GM06990 (cell line): Measurements from ENCODE around the gene FBN1.

Experiments
- DNase-seq: peaks from one replicate; pipeline ENCODE4 v3.0.0-alpha.2; 2011; ENCODE audit not compliant: insufficient read length; ENCODE audit errors: extremely low read depth
- H3K27me3 ChIP-seq: replicated peaks from 2 replicates; pipeline ENCODE4 v1.6.0; 2011; ENCODE audit warnings: low read length; ENCODE audit not compliant: control insufficient read depth, insufficient read depth
- H3K36me3 ChIP-seq: 2 replicates; pipeline ENCODE4 v1.5.1; 2011; ENCODE audit warnings: low read length; ENCODE audit not compliant: control insufficient read depth, insufficient read depth
- H3K4me3 ChIP-seq: replicated peaks from 2 replicates; pipeline ENCODE4 v1.5.1; 2011; ENCODE audit warnings: low read depth, mild to moderate bottlenecking, control low read depth, low read length
- TF ChIP-seq, protein P1 (sequence below): IDR thresholded peaks from 2 replicates; pipeline ENCODE4 v1.5.1; 2011; ENCODE audit warnings: low read length, control low read depth, mild to moderate bottlenecking, inconsistent platforms; ENCODE audit not compliant: insufficient read depth, poor library complexity, severe bottlenecking

Gene FBN1

DNA sequence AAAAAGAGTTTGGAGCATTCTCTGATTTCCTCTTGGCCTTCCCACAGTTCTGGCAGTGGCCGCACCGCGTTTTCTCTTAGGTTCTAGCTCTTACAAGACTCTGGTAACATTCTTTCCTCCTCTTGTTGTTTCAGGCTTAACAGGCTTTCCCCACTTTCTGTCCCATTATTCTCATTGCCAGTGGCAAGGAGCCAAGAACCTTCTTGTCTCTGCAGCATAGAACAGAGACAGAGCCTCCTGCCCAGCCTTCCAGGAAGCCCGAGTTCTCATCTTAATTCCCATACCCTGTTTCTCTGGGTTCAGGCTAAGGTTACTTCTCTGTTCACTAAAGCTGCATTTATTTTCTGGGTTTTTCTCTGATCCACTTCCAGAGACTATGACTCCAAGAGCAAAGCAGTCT lies 253.2 kb downstream of the FBN1 start:
- no peaks in the 10 kb centered on the region for H3K36me3 ChIP-seq
- no peak overlapping the region for H3K4me3 ChIP-seq
- H3K27me3 ChIP-seq = no peaks in the 10 kb centered on the region
- TF ChIP-seq, protein P1, sequence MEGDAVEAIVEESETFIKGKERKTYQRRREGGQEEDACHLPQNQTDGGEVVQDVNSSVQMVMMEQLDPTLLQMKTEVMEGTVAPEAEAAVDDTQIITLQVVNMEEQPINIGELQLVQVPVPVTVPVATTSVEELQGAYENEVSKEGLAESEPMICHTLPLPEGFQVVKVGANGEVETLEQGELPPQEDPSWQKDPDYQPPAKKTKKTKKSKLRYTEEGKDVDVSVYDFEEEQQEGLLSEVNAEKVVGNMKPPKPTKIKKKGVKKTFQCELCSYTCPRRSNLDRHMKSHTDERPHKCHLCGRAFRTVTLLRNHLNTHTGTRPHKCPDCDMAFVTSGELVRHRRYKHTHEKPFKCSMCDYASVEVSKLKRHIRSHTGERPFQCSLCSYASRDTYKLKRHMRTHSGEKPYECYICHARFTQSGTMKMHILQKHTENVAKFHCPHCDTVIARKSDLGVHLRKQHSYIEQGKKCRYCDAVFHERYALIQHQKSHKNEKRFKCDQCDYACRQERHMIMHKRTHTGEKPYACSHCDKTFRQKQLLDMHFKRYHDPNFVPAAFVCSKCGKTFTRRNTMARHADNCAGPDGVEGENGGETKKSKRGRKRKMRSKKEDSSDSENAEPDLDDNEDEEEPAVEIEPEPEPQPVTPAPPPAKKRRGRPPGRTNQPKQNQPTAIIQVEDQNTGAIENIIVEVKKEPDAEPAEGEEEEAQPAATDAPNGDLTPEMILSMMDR = no peak
- no peak for DNase-seq

DNA sequence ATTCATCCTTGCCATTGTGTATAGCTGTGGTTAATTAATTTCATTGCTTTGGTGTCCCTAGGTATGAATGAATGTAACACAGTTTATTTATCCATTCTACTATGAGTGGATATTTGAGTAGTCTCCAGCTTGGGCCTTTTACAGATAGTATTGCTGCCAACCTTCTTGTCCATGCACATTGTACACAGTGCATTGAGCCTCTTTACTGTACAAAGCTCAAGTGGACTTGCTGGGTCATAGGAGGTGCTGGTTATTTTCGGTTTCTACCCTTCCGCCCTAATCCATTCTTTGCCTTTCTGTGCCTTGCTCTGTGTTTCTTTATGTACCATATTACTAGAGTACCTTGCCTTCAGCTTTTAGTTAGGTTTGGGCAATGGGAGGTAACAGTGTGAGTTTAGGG lies 253.6 kb downstream of the FBN1 start:
- TF ChIP-seq, protein P1 = no peak
- H3K36me3 ChIP-seq = no peaks in the 10 kb centered on the region
- no peaks in the 10 kb centered on the region for H3K27me3 ChIP-seq
- no peak for DNase-seq
- H3K4me3 ChIP-seq = no peak overlapping the region

- no peaks in the 10 kb centered on the region for H3K27me3 ChIP-seq
- TF ChIP-seq, protein P1 = no peak
- DNase-seq = no peak
- H3K4me3 ChIP-seq = no peak overlapping the region
- no peaks in the 10 kb centered on the region for H3K36me3 ChIP-seq
Observed at GRCh38 chr15:48389691-48390143, 255.8 kb downstream of the FBN1 start.

DNA sequence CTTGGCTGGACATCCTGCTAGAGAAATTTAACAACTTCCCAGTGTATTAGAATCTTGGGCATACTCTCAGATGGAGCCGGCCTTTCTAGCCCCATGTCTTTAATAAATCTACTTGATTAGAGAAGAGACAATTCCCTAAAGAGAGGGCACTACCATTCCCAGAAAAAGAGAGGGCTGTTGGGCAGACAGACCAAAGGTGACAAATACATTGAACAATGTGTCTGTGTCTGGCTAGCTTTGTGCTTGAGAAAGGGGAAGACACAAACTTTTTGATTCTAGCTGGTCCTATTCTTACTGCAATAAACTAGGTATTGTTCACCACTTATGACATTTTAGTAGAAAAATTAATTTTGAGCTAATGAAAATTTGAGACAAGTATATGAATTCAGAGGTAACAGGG lies 256.6 kb downstream of the FBN1 start:
- no peak for DNase-seq
- H3K36me3 ChIP-seq = no peaks in the 10 kb centered on the region
- no peak overlapping the region for H3K4me3 ChIP-seq
- TF ChIP-seq, protein P1 = no peak
- no peaks in the 10 kb centered on the region for H3K27me3 ChIP-seq

DNA sequence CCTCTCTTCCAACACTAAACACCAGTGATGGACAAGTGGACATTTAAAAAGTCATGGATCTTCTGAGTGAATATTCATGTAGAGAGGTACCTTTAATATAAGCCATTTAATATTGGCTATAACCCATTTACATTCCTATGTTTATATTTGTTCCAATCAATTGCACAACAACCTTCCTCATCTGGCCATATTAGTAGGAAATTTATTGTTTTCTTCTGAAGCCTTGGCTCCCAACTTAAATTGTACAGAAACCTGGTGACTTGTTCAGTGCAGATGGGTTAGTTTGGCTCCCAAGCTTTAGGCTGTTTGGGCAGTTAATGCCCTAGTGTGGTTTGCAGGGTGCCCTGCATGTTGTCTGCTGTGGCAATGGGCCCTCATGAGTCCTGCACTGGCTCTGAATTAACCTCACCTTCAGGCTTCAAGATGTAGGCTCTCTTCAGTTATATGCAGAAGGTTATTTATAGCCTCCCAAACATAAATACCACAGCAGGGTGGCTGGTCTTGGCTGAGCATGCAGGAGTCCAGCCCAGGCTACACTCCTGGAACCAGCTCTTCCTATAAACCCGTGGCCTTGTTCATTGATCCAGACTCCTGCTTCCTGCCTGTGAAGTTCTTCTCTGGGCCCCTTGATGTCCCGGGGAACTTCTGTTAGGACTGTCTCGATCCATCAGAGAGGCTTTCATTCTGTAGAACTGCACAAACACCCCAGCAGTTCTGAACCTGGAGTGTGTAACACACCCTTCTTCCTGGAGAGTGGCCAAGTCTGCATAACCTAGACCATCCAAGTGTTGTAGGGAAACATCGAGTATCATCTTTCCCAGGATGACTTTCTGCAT lies 257.3 kb downstream of the FBN1 start:
- no peaks in the 10 kb centered on the region for H3K36me3 ChIP-seq
- no peak overlapping the region for H3K4me3 ChIP-seq
- TF ChIP-seq, protein P1 = no peak
- H3K27me3 ChIP-seq = no peaks in the 10 kb centered on the region
- DNase-seq = no peak
